HG03159 (cell line): ENCODE data around the gene MRPL51.
"Not testable (repeated sequence)": the region's sequence is repeated elsewhere in the genome, so short reads cannot be mapped to it uniquely, and the experiment has no call there.

Experiments
- ATAC-seq: cut with Tn5 transposase; IDR thresholded peaks from one replicate; pipeline ENCODE4 v1.9.1; 2021; ENCODE audit warnings: mild to moderate bottlenecking, moderate library complexity; ENCODE audit not compliant: unreplicated experiment

The MRPL51 gene

DNA sequence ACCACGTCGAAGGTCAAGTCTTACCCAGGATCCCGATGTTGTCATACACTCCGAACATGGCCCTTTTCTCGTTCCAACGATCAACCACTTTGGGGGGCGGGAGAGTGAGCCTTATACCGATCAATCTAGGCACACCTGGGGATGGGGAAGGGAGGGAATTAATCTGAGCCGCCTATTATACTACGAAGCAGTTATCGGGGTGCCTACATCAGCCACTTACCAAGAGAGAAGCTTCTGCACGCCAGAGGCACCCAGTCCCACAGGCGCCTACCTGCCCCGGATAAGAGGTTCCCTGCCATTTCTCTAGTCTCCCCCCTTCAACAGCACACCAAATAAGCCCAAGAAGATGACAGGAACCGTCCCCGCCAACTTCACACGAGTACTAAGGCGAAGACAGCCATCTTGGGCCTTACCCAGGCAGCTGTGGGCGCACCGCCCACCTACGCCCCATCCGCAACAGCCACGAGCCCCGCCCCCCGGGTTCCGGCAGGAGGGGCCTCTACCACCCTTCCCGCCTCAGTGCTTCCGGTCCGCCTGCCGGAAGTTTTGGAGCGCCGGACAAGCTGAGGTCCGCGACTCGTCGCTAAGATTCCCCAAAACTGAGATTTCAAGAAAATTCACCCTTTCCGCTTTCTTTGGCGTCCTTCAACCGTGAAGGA lies at the start of gene MRPL51:
MRPL51 (minus strand) TSS at position 425 of the 659 bp plus-strand sequence; CDS start at position 299, 126 bp downstream.
- peak; percentile 70 for ATAC-seq

GRCh38 chr12:6542209-6543009 lies 49.3 kb upstream of the MRPL51 start:
- no peak for ATAC-seq

DNA sequence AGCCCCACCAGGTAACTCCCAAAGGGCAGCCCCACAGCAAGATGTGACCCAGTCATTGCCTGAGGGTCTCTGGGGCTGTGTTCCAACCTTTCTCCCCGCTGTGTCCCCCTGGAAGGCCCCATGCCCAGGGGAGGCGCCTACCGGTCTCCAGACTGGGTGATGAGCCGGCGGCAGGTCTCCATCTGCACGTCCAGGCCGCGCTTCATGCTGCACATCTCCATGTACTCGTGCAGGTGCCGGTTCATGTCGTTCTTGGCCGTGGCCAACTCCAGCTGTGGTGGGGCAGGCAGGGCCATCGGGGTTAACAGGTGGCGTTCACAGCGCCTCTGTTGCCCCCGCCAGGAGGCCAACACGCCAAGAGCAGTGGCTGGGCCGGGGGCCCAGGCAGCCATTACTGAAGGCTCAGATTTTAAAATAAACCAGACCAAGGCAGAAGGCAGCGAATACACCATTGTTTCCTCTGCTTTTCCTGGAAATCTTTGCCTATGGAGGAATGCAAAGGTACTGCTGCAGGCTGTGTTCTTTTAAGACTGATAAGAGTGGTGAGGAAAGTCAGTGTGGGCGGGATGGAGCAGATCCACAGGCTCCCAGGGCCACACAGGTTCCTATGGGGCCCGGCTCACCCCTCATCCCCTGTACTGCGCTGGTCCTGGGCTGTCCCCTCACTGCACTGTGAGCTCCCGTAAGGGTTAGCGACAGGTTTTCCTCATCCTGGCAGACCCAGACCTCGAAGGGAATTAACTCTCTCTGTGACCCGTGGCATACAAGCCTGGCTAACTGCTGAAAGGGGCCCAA lies 48.5 kb upstream of the MRPL51 start:
- ATAC-seq, result no peak

DNA sequence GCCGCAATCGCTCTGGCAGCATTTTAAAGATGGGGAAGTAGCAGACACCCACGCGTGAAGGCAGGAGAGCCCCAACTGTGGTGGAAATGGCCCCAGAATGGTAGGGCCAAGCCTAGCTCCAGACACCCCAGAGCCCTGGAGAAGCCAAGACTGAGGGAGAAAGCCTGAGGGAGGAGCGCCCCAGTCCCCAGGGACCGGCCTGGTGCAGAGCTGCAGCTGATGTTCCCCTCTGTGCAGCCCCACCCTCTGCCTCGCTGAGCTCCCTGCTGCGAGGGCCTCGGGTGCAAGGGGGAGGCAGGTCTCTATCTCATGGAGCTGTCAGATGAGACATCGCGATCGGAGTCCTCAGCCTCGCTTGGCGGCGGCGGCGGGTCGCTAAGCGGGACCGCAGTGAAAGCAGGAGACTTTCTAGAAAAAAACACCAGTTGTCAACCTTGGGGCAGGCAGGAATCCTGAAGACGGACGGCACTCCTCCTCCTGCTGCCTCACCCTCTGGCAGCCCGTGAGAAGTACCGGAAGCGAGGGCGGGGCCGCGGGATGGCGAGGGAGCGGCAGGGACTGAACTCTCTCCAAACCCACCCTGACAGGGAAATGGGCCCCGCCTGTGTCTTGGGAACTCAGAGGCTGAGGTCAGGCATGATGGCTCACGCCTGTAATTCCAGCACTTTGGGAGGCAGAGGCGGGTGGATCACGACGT lies 47.3 kb upstream of the MRPL51 start:
- ATAC-seq, result no peak

- ATAC-seq, result no peak
Observed at GRCh38 chr12:6539707-6540134, 46.7 kb upstream of the MRPL51 start.

DNA sequence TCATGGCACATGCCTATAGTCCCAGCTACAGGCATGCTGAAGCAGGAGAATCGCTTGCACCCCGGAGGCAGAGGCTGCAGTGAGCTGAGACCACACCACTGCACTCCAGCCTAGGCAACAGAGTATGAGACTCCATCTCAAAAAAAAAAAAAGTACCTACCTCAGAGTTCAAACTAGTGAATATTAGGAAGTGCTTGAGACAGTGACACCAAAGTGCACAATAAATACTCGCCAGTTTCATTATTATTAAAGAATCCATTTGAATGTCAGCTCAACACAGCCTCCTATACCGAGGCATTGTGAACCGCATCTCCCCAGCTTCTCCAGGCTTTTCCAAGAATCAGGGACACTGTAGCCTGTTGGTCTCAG lies 46.2 kb upstream of the MRPL51 start:
- no peak for ATAC-seq

DNA sequence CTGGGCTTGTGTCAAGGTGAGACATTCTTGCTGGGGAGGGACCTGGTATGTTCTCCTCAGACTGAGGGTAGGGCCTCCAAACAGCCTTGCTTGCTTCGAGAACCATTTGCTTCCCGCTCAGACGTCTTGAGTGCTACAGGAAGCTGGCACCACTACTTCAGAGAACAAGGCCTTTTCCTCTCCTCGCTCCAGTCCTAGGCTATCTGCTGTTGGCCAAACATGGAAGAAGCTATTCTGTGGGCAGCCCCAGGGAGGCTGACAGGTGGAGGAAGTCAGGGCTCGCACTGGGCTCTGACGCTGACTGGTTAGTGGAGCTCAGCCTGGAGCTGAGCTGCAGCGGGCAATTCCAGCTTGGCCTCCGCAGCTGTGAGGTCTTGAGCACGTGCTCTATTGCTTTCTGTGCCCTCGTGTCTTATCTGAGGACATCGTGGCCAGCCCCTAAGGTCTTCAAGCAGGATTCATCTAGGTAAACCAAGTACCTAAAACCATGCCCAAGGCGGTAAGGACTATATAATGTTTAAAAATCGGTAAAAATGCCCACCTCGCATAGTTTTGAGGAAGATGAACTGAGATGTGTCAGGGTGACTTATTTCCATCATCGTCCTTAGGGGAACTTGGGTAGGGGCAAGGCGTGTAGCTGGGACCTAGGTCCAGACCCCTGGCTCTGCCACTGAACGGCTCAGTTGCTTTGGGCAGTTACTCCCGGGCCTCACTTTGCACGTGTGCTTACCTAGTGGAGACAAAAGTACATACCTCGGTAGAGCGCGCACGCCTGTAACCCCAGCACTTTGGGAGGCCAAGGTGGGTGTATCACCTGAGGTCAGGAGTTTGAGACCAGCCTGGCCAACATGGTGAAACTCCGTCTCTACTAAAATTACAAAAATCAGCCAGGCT lies 45.6 kb upstream of the MRPL51 start:
- ATAC-seq, result no peak

DNA sequence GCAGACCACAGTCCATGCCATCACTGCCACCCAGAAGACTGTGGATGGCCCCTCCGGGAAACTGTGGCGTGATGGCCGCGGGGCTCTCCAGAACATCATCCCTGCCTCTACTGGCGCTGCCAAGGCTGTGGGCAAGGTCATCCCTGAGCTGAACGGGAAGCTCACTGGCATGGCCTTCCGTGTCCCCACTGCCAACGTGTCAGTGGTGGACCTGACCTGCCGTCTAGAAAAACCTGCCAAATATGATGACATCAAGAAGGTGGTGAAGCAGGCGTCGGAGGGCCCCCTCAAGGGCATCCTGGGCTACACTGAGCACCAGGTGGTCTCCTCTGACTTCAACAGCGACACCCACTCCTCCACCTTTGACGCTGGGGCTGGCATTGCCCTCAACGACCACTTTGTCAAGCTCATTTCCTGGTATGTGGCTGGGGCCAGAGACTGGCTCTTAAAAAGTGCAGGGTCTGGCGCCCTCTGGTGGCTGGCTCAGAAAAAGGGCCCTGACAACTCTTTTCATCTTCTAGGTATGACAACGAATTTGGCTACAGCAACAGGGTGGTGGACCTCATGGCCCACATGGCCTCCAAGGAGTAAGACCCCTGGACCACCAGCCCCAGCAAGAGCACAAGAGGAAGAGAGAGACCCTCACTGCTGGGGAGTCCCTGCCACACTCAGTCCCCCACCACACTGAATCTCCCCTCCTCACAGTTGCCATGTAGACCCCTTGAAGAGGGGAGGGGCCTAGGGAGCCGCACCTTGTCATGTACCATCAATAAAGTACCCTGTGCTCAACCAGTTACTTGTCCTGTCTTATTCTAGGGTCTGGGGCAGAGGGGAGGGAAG lies 44.7 kb upstream of the MRPL51 start:
- not testable (repeated sequence) for ATAC-seq

GRCh38 chr12:6536894-6537579 lies 44.0 kb upstream of the MRPL51 start:
- ATAC-seq, result no peak

GRCh38 chr12:6535960-6536847 lies 43.1 kb upstream of the MRPL51 start:
- no peak for ATAC-seq

DNA sequence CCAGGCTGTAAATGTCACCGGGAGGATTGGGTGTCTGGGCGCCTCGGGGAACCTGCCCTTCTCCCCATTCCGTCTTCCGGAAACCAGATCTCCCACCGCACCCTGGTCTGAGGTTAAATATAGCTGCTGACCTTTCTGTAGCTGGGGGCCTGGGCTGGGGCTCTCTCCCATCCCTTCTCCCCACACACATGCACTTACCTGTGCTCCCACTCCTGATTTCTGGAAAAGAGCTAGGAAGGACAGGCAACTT lies 42.6 kb upstream of the MRPL51 start:
- no peak for ATAC-seq

DNA sequence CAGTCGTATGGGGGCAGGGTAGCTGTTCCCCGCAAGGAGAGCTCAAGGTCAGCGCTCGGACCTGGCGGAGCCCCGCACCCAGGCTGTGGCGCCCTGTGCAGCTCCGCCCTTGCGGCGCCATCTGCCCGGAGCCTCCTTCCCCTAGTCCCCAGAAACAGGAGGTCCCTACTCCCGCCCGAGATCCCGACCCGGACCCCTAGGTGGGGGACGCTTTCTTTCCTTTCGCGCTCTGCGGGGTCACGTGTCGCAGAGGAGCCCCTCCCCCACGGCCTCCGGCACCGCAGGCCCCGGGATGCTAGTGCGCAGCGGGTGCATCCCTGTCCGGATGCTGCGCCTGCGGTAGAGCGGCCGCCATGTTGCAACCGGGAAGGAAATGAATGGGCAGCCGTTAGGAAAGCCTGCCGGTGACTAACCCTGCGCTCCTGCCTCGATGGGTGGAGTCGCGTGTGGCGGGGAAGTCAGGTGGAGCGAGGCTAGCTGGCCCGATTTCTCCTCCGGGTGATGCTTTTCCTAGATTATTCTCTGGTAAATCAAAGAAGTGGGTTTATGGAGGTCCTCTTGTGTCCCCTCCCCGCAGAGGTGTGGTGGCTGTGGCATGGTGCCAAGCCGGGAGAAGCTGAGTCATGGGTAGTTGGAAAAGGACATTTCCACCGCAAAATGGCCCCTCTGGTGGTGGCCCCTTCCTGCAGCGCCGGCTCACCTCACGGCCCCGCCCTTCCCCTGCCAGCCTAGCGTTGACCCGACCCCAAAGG lies 42.1 kb upstream of the MRPL51 start:
- ATAC-seq, result no peak

DNA sequence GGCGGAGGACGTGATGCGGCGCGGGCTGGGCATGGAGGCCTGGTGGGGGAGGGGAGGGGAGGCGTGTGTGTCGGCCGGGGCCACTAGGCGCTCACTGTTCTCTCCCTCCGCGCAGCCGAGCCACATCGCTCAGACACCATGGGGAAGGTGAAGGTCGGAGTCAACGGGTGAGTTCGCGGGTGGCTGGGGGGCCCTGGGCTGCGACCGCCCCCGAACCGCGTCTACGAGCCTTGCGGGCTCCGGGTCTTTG lies 41.6 kb upstream of the MRPL51 start:
- ATAC-seq, result no peak

GRCh38 chr12:6533923-6534694 lies 41.0 kb upstream of the MRPL51 start, which contains the start of gene GAPDH:
Gene GAPDH, plus strand, starts transcription at chr12:6534517. Its CDS starts 316 bp downstream, at chr12:6534833.
- peak; percentile 53 for ATAC-seq

- ATAC-seq, result peak; percentile 1
Observed at GRCh38 chr12:6533653-6533922, 40.5 kb upstream of the MRPL51 start.

GRCh38 chr12:6532927-6533652 lies 40.0 kb upstream of the MRPL51 start:
- peak; percentile 7 for ATAC-seq
